MM.1S (cell line): ENCODE data around the gene PLTP.

Source experiments
- DNase-seq: peaks from one replicate; pipeline ENCODE4 v3.0.0-alpha.2; 2015
- H2AFZ ChIP-seq: fragments of 300-600 bp; sonication (generic); 2 replicates; pipeline ENCODE4 v1.6.0; 2016; ENCODE audit warnings: antibody characterized with exemption, low read length
- H3F3A ChIP-seq: fragments of 300-600 bp; sonication (generic); 2 replicates; pipeline ENCODE4 v1.6.1; 2016; ENCODE audit warnings: mild to moderate bottlenecking, antibody characterized with exemption, low read length, moderate library complexity, mixed read lengths; ENCODE audit not compliant: insufficient read depth
- H3K27ac ChIP-seq: fragments of 300-600 bp; sonication (generic); 2 replicates; pipeline ENCODE4 v1.5.1; 2016; ENCODE audit warnings: mild to moderate bottlenecking, low read length
- H3K27me3 ChIP-seq: fragments of 300-600 bp; sonication (generic); replicated peaks from 2 replicates; pipeline ENCODE4 v1.6.0; 2016; ENCODE audit warnings: low read length; ENCODE audit not compliant: insufficient read depth
- H3K36me3 ChIP-seq: fragments of 300-600 bp; sonication (generic); replicated peaks from 2 replicates; pipeline ENCODE4 v1.6.1; 2016; ENCODE audit warnings: mild to moderate bottlenecking, low read length, mixed read lengths; ENCODE audit not compliant: insufficient read depth
- H3K4me1 ChIP-seq: fragments of 300-600 bp; sonication (generic); 2 replicates; pipeline ENCODE4 v1.6.1; 2016; ENCODE audit warnings: low read length, mixed read lengths
- H3K4me2 ChIP-seq: fragments of 300-600 bp; sonication (generic); 2 replicates; pipeline ENCODE4 v1.6.0; 2016; ENCODE audit warnings: low read depth, low read length
- H3K4me3 ChIP-seq: fragments of 300-600 bp; sonication (generic); 2 replicates; pipeline ENCODE4 v1.5.1; 2016; ENCODE audit warnings: low read length, mixed read lengths
- H3K79me2 ChIP-seq: fragments of 300-600 bp; sonication (generic); 2 replicates; pipeline ENCODE4 v1.6.1; 2016; ENCODE audit warnings: mixed run types, low read length, mixed read lengths
- H3K9ac ChIP-seq: fragments of 300-600 bp; sonication (generic); 2 replicates; pipeline ENCODE4 v1.6.1; 2016; ENCODE audit warnings: low read length, mixed read lengths
- H3K9me2 ChIP-seq: fragments of 300-600 bp; sonication (generic); replicated peaks from 2 replicates; pipeline ENCODE4 v1.6.1; 2016; ENCODE audit warnings: mild to moderate bottlenecking, low read length, mixed read lengths; ENCODE audit not compliant: insufficient read depth
- H3K9me3 ChIP-seq: fragments of 300-600 bp; sonication (generic); replicated peaks from 2 replicates; pipeline ENCODE4 v1.6.1; 2016; ENCODE audit warnings: mild to moderate bottlenecking, low read length, mixed read lengths; ENCODE audit not compliant: insufficient read depth
- H4K20me1 ChIP-seq: fragments of 300-600 bp; sonication (generic); 2 replicates; pipeline ENCODE4 v1.6.1; 2016; ENCODE audit warnings: mild to moderate bottlenecking, low read length, moderate library complexity, mixed read lengths; ENCODE audit not compliant: insufficient read depth
- EZH2 ChIP-seq: fragments of 300-600 bp; sonication (generic); optimal IDR thresholded peaks from 2 replicates; pipeline ENCODE3; 2017; ENCODE audit warnings: low read depth, mild to moderate bottlenecking, antibody characterized with exemption, low read length, mixed read lengths
- EZH2phosphoT487 ChIP-seq: fragments of 300-600 bp; sonication (generic); IDR thresholded peaks from 2 replicates; pipeline ENCODE4 v1.6.1; 2018; ENCODE audit warnings: antibody characterized with exemption, low read length
- TF ChIP-seq, protein P1 (sequence below): fragments of 300-600 bp; sonication (generic); IDR thresholded peaks from 2 replicates; pipeline ENCODE4 v1.5.1; 2016; ENCODE audit warnings: antibody characterized with exemption, low read length, mixed read lengths

The PLTP gene

DNA sequence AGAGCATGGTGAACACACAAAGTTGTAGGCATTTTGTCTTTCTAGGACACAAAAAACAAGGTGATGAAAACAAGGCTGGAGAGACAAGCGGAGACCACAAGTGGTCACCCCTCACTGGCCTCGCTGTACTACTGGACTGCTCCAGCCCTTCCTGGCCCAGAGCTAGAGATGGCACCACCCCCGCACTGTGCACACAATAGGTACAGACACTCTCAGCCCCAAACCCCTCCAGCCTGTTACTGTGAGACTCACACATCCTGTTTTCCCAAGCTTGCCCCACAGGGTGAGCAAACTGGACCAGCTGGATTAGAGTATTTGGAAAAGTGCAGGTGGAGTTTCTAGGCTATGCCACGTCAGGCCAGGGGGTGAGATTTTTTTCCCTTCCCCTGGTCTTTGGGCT is 39.3 kb downstream of the PLTP start:
- Histone ChIP-seq H3K9me2 (no peaks in the 10 kb centered on the region), H3K27me3 (no peaks in the 10 kb centered on the region), H3K4me1 (no peaks in the 10 kb centered on the region), H3F3A (no peaks in the 10 kb centered on the region), H3K27ac (no peak overlapping the region), H4K20me1 (no peaks in the 10 kb centered on the region), H3K9me3 (no peaks in the 10 kb centered on the region), H2AFZ (no peak overlapping the region), H3K4me3 (no peak overlapping the region), H3K4me2 (no peak overlapping the region), H3K79me2 (no peaks in the 10 kb centered on the region), H3K9ac (no peak overlapping the region), H3K36me3 (no peaks in the 10 kb centered on the region)
- DNase-seq: no peak
- TF ChIP-seq, protein P1, sequence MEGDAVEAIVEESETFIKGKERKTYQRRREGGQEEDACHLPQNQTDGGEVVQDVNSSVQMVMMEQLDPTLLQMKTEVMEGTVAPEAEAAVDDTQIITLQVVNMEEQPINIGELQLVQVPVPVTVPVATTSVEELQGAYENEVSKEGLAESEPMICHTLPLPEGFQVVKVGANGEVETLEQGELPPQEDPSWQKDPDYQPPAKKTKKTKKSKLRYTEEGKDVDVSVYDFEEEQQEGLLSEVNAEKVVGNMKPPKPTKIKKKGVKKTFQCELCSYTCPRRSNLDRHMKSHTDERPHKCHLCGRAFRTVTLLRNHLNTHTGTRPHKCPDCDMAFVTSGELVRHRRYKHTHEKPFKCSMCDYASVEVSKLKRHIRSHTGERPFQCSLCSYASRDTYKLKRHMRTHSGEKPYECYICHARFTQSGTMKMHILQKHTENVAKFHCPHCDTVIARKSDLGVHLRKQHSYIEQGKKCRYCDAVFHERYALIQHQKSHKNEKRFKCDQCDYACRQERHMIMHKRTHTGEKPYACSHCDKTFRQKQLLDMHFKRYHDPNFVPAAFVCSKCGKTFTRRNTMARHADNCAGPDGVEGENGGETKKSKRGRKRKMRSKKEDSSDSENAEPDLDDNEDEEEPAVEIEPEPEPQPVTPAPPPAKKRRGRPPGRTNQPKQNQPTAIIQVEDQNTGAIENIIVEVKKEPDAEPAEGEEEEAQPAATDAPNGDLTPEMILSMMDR: no peak
- TF ChIP-seq EZH2phosphoT487 (no peak), EZH2 (no peak)

DNA sequence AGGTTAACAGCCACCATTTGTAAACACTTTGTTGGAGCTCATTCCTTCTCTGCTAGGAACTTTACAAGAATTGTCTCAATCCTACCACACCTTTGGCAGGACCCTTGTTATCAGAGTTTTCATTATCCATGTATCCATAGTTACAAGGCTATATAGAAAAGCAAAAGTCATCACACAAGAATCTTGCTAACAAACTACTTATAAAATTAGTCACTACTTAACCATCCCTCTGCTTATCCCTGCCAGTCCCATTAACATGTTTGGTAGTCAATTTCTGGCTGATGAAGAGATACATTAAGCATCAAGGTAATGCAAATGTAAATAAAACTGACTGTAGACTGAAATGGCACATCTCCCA is 44.2 kb downstream of the PLTP start:
- H3K9me2 ChIP-seq: no peaks in the 10 kb centered on the region
- no peaks in the 10 kb centered on the region for H4K20me1 ChIP-seq
- H3K27me3 ChIP-seq: no peaks in the 10 kb centered on the region
- no peaks in the 10 kb centered on the region for H3K4me1 ChIP-seq
- no peak overlapping the region for H3K4me3 ChIP-seq
- no peak overlapping the region for H3K9ac ChIP-seq
- no peak for DNase-seq
- TF ChIP-seq, protein P1: no peak
- TF ChIP-seq EZH2phosphoT487 (no peak), EZH2 (no peak)
- no peaks in the 10 kb centered on the region for H3K9me3 ChIP-seq
- H3K27ac ChIP-seq: no peak overlapping the region
- no peak overlapping the region for H2AFZ ChIP-seq
- H3K79me2 ChIP-seq: no peaks in the 10 kb centered on the region
- H3F3A ChIP-seq: no peaks in the 10 kb centered on the region
- H3K4me2 ChIP-seq: no peak overlapping the region
- H3K36me3 ChIP-seq: no peaks in the 10 kb centered on the region

DNA sequence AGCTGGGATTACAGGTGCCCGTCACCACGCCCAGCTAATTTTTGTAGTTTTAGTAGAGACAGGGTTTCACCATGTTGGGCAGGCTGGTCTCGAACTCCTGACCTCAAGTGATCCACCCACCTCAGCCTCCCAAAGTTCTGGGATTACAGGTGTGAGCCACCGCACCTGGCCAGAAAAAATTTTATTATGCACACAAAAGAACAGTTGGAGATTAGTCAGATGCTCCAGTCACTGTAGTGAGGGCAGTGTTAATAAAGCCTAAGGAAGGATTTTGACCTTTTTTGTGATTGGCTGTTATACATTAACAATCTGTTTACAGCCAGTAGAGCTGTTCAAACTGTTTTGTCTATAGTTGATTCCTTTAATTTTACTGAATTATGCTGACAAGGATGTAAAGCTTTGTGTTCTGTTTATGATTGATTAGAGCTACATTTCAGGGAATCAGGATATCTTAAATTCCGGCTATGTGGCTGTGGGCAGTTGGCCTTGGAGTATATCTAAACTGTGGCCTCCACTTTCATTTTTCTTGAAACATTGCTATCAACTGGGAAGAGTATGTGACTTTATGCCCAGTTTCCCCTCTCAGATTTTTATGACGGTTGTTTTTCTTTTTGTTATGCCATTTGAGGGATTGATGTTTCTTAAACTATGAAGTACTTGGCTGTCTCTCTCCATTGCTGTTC is 44.7 kb downstream of the PLTP start:
- Histone ChIP-seq H3K9me2 (no peaks in the 10 kb centered on the region), H3K36me3 (no peaks in the 10 kb centered on the region), H3K4me2 (no peak overlapping the region), H3K27me3 (no peaks in the 10 kb centered on the region), H2AFZ (no peak overlapping the region), H3K4me1 (no peaks in the 10 kb centered on the region), H3K27ac (no peak overlapping the region), H3K9me3 (no peaks in the 10 kb centered on the region), H4K20me1 (no peaks in the 10 kb centered on the region), H3F3A (no peaks in the 10 kb centered on the region), H3K79me2 (no peaks in the 10 kb centered on the region), H3K4me3 (no peak overlapping the region), H3K9ac (no peak overlapping the region)
- DNase-seq: no peak
- TF ChIP-seq EZH2phosphoT487: no peak
- no peak for TF ChIP-seq EZH2
- TF ChIP-seq, protein P1: no peak
